Stimulated activated CD4-positive, alpha-beta T cell treated with anti-CD3 and anti-CD28 coated beads, Interleukin-1b, Interleukin-23, amount 100 ng/mL, for 4 hours (primary cell): Measurements from ENCODE around the gene RHBDD1.
A peak's percentile ranks its signal among the peaks of the same experiment; 100 is the strongest.

Source experiments
- DNase-seq, 2 donors: peaks; one replicate each; pipeline ENCODE4 v3.0.0-alpha.2; 2020; ENCODE audit warnings: low read depth in 2 of 2

RHBDD1 gene, protein sequence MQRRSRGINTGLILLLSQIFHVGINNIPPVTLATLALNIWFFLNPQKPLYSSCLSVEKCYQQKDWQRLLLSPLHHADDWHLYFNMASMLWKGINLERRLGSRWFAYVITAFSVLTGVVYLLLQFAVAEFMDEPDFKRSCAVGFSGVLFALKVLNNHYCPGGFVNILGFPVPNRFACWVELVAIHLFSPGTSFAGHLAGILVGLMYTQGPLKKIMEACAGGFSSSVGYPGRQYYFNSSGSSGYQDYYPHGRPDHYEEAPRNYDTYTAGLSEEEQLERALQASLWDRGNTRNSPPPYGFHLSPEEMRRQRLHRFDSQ

GRCh38 chr2:226835796-226836547, at the start of gene RHBDD1:
TSS of gene RHBDD1 (plus strand) at chr2:226836054. CDS start at chr2:226864694, 28,640 bp downstream.
- DNase-seq, result peak; percentile 90 to 92

- no peak for DNase-seq
Observed at GRCh38 chr2:226788064-226788463, 47.8 kb upstream of the RHBDD1 start.

DNA sequence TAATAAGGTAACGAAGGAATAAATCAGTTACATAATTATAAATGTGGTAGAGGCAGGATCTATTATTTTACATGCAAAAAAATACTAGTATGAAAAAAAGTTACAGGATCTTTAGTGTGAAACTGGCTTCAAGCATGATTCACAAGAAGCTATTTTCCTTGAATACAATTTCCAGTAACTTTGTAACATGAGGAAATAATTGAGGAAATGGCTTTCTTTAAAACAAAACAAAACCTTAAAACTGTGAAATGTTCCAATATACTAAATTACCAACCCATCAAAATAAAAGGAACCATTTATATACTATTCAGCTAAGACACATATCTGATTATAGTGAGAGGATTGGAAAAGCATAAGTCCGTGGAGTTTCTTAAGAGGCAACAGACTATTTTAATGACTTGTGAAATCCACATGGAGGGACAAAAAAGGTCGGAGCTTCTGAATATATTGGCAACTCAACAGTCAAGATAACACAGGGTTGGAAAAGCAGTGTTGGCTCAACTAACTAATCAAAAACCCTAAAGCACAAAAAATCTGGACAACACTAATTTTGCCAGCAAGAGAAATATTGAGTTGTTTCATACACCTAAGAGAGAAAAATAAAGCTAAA, 46.9 kb upstream of the RHBDD1 start:
- no peak for DNase-seq

DNA sequence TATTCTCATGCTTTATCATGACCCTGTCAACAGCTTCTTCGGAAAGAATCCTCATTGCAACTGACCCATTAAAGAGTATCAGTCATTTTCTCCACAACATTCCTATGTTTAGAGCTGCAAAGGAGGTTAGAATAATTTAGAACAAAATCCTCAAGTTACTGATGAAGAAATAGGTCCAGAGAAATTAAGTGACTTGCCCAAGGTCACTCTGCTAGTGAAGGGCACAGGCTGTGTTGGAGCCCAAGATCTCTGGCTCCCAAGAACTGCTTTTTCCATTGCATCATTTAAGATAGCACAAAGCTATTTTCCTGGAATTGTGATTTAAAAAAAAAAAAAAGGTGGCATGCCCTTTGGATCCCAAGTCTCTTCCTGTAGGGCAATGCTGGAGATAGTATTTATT, 45.8 kb upstream of the RHBDD1 start:
- no peak for DNase-seq

DNA sequence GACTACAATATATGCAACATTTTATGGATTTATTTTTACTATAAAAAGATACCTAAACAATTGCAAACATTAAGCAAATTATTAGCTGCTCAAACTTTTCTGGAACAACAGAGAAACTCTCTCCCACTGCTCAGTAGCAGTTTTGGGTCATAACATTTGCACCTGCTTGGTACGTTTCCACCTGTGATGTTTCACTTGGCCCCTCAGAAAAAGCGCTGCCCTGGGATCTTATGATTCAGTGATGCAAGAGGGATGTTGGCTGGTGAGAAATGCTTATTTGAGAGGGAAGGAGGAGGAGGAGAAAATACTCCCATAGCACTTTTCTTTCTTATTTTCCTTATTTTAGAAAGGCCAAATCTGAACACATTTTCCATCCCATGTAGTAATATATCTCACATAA, 45.4 kb upstream of the RHBDD1 start:
- DNase-seq, result no peak

DNA sequence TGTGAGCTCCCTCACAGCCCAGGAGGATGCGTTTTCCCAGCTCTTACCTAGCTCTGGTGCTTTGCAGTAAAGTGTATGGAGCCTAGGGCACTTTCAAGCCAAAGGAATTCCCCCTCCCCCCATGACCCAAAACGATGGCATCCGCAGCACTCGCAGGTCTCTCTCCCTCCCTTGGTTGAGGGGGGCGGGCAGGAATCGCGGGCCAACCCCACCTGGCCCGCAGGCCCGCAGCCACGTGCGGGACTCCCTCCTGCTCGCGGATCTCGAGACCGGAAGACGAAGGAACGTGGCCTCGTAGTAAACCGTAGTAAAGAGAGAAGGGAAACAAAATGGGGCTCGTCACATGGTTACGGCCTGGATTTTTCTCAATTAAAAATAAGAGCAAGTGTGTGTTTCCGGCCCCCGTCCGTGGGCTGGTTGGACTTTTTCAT, 44.8 kb upstream of the RHBDD1 start:
- peak in 1 of 2 donors; percentile 36 for DNase-seq

DNA sequence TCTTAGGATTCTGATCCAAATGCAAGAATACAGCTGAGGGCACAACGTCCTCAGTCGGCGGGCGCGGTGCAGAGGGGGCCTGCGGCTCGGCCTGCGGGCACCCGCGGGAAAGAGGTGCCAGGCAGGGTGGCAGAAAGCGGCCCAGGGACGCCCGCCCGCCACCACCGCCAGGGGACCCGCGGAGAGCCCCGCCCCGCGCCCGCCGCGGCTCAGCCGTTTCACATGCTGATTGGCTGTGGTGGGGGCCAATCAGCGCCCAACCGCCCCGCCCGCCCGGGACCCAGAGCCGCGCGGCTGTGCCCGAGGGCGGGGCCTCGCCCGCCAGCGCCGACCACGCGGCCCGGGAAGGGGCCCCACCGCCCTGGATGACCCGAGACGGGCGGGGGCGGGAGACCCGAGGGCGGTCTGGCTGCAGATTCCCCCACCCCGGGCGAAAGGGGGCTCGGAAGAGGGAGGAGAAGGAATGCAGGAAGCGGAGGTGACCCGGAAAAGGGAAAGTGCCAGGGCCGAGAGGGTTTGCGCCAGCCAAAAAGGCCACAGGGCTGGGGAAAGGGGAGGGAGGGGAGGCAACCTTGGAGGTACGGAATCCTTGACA, 44.3 kb upstream of the RHBDD1 start:
- DNase-seq, result peak; percentile 89 to 95

- no peak for DNase-seq
Observed at GRCh38 chr2:226792155-226792881, 43.5 kb upstream of the RHBDD1 start.

- DNase-seq, result no peak
Observed at GRCh38 chr2:226793646-226794045, 42.2 kb upstream of the RHBDD1 start.

DNA sequence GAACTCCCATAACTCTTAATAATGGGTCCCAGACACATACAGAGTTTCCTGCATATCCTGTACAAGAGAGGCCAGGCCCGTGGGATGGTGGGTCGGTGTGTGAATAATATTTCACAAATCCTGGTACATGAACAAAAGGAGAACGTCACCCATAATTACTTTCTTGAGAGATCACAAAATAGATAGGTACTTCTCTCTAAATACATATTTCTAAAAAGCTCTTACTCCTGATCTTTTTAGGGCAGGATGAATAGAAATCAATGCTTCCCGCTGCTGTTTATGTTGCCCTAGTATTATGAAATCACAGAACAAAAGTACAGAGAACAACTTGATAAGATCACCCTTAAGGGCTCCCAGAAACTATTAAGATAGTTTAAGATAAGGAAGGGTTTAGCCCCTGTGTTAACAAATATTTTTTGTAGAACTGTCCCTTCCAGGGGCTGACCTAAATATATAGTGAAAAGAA, 41.6 kb upstream of the RHBDD1 start:
- no peak for DNase-seq

DNA sequence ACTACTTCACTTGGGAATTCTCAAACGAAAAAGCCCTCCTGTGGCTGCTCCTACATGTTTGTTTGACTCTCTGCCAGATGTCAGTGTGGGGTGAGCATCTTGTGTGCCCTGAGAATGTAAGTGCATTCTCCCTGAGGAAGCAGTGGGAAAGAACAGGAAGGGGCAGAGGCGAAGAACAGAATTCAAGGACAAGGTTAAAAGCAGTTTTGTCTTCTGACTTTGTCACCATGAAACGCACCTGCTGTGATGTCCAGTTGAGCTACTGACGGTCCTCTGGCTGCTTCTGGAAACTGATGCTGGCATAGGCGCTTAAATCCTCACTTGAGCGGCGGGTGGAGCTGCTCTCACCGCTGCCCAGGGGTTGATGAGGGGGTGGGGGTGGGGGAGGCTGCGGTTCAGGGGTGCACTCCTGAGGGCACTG, 41.1 kb upstream of the RHBDD1 start:
- no peak for DNase-seq

- no peak for DNase-seq
Observed at GRCh38 chr2:226795281-226796011, 40.4 kb upstream of the RHBDD1 start.

GRCh38 chr2:226796012-226796839, 39.6 kb upstream of the RHBDD1 start:
- no peak for DNase-seq

GRCh38 chr2:226796840-226797288, 39.0 kb upstream of the RHBDD1 start:
- DNase-seq, result no peak

- DNase-seq, result no peak
Observed at GRCh38 chr2:226797289-226797988, 38.4 kb upstream of the RHBDD1 start.

DNA sequence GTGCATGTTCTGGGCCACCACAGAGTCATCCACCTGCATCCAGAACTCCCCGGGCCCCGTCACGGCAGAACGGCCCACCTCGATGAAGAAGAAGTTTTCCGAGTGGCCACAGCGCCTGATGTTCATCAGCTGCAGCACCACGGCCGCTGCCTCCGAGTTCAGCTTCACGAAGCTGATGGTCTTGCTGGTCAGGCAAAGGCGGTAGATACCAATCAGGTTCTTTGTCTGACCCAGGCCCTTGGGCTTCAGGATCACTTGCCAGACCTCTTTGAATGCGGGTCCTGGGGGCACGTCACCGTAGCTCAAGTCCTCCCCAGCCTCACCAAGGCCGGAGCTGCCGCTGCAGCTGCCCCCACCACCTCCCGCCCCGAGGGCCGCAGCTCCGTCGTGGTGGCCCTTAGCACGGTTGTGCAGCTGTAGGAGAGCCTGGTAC, 37.8 kb upstream of the RHBDD1 start:
- DNase-seq, result no peak

- DNase-seq, result peak in 1 of 2 donors; percentile 31
Observed at GRCh38 chr2:226798422-226799210, 37.2 kb upstream of the RHBDD1 start.
